ENCODE results near the gene PRMT9. TPM values are rescaled to one million over a fixed set of nuclear protein-coding genes. Genes with fewer than 3 reads are reported as not detected.

PRMT9 gene
- total RNA-seq, 1 experiment from 2014 or later: 8.3 TPM

DNA sequence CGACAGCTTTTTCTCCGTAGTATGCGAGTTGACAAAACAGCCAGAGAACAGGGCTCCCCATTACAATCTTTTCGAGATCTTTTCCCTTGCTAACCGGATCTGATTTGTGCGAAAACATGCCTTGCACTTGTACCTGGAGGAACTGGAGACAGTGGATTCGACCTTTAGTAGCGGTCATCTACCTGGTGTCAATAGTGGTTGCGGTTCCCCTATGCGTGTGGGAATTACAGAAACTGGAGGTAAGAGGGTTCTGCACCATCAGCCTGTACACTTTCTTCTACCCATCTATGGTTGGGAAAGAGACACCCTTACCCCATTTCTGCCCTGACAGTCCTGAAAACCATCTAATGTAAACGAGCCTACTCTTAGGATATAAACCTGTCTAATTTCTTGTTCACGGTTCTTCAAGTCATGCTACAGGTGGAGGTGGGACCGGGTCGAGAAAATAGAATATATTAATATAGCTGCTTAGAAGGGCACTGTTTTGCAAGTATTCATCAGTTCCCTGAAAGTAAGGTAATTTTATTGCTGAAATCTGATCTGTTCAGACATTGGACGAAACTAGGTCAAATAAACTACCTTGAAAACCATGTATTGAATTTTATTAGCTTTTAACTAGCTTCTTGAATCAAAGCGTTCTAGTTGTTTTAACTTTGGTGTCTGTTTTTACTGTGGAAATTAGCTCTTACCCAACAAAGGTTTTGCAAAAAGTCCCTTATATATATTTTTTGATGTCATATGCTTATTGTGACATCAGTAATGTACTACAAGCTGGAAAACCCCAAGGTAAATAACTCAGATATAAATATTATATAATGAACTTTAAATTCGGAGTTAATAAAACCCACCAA, 65.9 kb downstream of the PRMT9 start:
- no peak for DNase-seq (ENCODE audit: low spot score)

GRCh38 chr4:147617173-147617840, 66.7 kb downstream of the PRMT9 start, which contains the start of gene TMEM184C:
TMEM184C (plus strand) TSS chr4:147617397; CDS start chr4:147617957, 560 bp downstream.
- DNase-seq (ENCODE audit: low spot score): peak; percentile 92

- no peak for DNase-seq (ENCODE audit: low spot score)
Observed at GRCh38 chr4:147616849-147617172, 67.2 kb downstream of the PRMT9 start.

GRCh38 chr4:147610686-147611085, 73.3 kb downstream of the PRMT9 start:
- no peak for DNase-seq (ENCODE audit: low spot score)

GRCh38 chr4:147607471-147607870, 76.5 kb downstream of the PRMT9 start:
- DNase-seq (ENCODE audit: low spot score): no peak

GRCh38 chr4:147605499-147605898, 78.5 kb downstream of the PRMT9 start:
- DNase-seq (ENCODE audit: low spot score): no peak

GRCh38 chr4:147599769-147600168, 84.2 kb downstream of the PRMT9 start:
- peak; percentile 26 for DNase-seq (ENCODE audit: low spot score)

DNA sequence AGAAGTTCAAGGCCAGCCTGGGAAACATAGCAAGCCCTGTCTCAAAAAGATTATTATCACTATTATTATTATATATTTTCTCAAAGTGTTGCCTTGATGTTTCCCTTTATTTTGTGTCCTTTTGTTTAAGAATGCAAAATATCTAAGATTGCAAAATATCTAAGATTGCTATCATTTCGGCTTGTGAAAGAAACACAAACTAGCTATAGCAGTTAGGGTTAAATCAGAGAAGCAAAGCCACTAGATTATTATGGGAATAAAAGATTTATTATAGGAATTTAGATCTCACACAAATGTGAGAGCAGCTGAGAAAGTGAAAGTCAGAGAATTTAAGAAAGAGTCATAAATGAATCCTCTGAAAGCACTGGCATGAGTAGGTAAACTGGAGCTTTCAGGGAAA, 84.8 kb downstream of the PRMT9 start:
- DNase-seq (ENCODE audit: low spot score): no peak

GRCh38 chr4:147597561-147597960, 86.4 kb downstream of the PRMT9 start:
- DNase-seq (ENCODE audit: low spot score): no peak

DNA sequence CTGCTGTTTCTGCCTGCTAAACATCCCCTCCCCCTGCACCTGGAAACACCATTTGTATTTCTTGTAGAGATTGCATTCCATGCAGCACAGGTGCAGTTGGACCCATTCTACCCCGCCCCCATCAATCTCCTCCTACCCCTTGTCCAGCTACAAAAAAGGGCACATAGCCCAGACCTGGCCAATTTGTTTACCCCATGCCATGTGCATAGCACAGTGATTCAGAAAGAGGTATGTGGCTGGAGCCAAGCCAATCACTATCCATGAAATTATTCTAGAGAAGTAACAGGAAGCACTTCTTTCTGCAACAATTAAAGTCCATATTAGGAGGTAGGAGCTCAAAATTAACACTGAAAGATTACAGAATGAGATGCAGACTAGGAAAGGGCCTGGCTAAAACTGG, 87.0 kb downstream of the PRMT9 start:
- peak; percentile 87 for DNase-seq (ENCODE audit: low spot score)

DNA sequence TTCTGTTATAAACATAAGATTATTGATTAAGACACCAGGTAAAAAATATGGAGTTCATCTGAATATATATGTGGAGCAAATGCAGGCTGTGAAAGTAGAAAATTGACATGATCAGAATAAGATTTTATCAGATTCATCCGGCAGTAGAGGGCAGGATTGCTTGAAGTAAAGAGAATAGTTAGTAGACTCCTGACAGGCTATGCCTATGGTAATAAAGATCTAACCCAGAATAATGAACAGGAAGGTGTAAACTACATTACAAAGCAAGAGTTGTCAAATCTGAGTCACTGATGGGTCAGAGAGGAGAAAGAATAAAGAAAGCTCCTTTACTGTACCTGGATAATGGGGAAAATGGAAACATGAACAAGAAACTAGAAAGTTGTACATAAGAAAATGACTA, 87.6 kb downstream of the PRMT9 start:
- no peak for DNase-seq (ENCODE audit: low spot score)

DNA sequence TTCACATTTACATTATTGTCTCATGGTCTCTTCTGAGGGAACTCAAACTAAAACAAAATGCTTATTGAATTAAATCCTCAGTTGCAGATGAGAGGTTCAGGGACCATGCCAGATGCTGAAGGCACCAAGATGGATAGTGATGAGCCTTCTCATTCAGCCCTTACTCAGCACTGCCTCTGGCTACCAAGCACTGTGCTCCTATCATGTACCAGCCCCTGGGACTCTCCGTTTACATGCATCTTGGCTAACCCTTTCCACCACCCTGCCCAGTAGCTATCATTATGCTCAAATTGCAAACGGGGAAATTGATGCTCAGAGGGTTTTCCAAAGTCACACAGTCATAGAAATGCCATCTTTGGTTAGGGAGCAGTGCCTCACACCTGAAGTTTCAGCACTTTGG, 89.4 kb downstream of the PRMT9 start:
- no peak for DNase-seq (ENCODE audit: low spot score)

DNA sequence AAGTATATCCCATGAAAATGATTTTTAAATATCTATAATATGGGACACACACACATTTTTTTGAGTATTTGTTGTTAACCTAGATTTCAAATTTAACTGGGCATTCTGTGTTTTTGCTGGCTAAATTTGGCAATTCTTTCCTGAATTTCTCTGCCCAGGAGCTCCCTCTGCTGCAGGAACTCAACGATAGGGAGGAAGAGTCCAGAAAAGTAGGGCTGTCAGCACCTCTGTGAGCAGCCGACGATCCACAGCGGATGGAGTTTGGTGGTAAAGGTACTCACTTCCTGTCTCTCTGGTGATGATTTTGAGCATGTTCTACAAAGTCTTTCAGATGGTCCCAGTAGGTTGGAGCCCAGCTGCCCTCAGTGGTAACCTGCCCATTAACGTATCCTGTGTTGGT, 89.9 kb downstream of the PRMT9 start:
- DNase-seq (ENCODE audit: low spot score): no peak

DNA sequence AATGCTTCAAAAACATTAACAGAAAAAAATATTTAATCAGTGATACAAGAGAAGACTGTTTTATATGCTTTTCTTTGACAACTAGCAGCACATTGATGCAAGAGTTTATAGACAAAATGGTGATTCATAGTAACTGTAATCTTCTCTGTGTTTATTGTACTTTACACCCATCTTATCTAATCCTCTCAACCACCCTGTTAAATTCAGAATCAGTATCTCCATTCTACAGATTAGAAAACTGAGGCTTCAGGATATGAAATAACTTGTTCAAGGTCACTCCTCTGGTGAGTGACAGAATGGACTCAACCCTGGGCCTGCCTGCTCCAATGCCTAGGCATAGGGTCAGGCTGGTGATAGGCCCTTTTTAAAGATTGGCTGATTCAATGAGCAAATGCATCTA, 92.9 kb downstream of the PRMT9 start:
- no peak for DNase-seq (ENCODE audit: low spot score)

DNA sequence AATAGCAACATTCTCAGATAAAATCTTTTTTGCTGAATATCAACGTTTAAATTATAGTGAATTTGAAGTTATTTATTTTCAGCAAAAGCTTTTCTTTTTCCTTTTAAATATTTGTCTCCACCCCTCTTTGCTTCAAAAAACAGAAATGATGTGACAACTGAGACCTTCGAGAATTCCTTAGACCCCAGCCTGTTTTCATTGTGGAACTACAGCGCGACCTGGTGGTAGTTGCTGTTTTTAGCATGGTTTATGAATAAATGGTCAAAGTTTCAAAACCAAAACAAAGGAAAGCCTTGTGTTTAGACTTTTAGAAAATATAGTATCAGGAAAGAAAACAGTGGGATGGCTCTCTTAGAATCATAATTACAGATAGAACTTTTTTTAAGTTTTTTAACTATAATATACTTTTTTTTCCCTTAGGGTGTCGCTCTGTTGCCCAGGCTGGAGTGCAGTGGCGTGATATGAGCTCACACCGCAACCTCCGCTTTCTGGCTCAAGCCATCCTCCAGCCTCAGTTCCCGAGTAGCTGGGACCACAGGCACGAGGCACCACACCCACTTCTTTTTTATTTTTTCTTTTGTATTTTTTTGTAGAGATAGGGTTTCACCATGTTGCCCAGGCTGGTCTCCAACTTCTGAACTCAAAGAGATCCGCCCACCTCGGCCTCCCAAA, 93.6 kb downstream of the PRMT9 start:
- peak; percentile 69 for DNase-seq (ENCODE audit: low spot score)

DNA sequence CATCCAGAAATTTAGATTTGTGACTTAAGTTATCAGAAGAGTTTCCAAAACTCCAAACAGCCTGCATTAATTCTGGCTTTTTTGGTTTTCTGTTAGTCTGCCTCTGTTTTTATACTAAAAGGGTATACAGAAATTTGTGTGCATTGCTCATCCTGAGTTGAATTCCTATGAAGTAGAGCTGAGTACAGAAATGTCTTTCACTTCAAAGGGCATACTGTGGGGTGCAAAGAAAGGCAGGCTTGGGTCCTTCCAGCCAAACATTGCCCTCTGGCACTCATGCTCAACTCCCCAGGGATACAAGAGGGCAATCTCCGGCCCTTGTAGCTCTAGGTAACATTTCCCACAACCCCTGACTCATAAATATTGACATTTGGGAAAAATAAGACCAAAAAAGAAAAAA, 94.4 kb downstream of the PRMT9 start:
- DNase-seq (ENCODE audit: low spot score): no peak

Other genes with a start within 250 kb of the PRMT9 start
- not detected in 2 replicates for gene EDNRA, start 203.1 kb downstream of the PRMT9 start, total RNA-seq (2014; rRNA removed; shearing (Covaris generic))
- gene TMEM184C, start 66.8 kb downstream of the PRMT9 start, total RNA-seq (2014; rRNA removed; shearing (Covaris generic)): 37.9 and 41.9 TPM in 2 replicates
- 9.5 and 10.3 TPM in 2 replicates for gene ARHGAP10, start 47.9 kb upstream of the PRMT9 start, total RNA-seq (2014; rRNA removed; shearing (Covaris generic))